Esophagus muscularis mucosa (tissue), 4 donors: ENCODE data around the gene H2AZ1. TPM values are rescaled to one million over a fixed set of nuclear protein-coding genes. Genes with fewer than 3 reads are reported as not detected.

Experiments
- DNase-seq: peaks from one replicate; pipeline ENCODE4 v3.0.0-alpha.2; 2017; ENCODE audit errors: extremely low spot score
- H3K27ac ChIP-seq, 4 donors: fragments of 200-600 bp; sonication (generic); replicated peaks in 1 of 4; 1 replicate in 3 of 4; 2 replicates in 1 of 4; pipeline ENCODE4 v1.5.1; 2016 to 2019; ENCODE audit warnings: mild to moderate bottlenecking in 1 of 4
- H3K27me3 ChIP-seq, 4 donors: fragments of 200-600 bp; sonication (generic); one replicate each; pipeline versions ENCODE4 v1.5.1 to v1.6.0; 2016 to 2019
- H3K36me3 ChIP-seq, 4 donors: fragments of 200-600 bp; sonication (generic); one replicate each; pipeline ENCODE4 v1.5.1; 2016 to 2019
- H3K4me1 ChIP-seq, 4 donors: fragments of 200-600 bp; sonication (generic); one replicate each; pipeline ENCODE4 v1.5.1; 2016 to 2019
- H3K4me3 ChIP-seq, 4 donors: fragments of 200-600 bp; sonication (generic); 1 replicate in 2 of 4; 2 replicates in 2 of 4; pipeline ENCODE4 v1.5.1; 2016 to 2019; ENCODE audit warnings: mild to moderate bottlenecking in 4 of 4, moderate library complexity in 1 of 4
- H3K9me3 ChIP-seq, 4 donors: fragments of 200-600 bp; sonication (generic); 1 replicate in 3 of 4; 2 replicates in 1 of 4; pipeline ENCODE4 v1.5.1; 2016 to 2019
- CTCF ChIP-seq, 3 experiments: fragments of 200-600 bp in 2 of 3; fragments of 450-650 bp in 1 of 3; sonication (generic) in 2 of 3; IDR thresholded peaks; one replicate each; pipeline ENCODE4 v1.5.1; 2017 to 2019; ENCODE audit warnings: antibody characterized with exemption in 3 of 3, mild to moderate bottlenecking in 2 of 3, moderate library complexity in 1 of 3
- EP300 ChIP-seq: sonication (generic); formaldehyde crosslinking; IDR thresholded peaks from one replicate; pipeline ENCODE4 v1.6.1; 2017; ENCODE audit warnings: antibody characterized with exemption
- POLR2A ChIP-seq: fragments of 450-650 bp; IDR thresholded peaks from one replicate; pipeline ENCODE4 v1.6.1; 2017; ENCODE audit warnings: antibody characterized with exemption, moderate library complexity, mild to moderate bottlenecking, low read depth
- POLR2AphosphoS5 ChIP-seq, 2 donors: sonication (generic); formaldehyde crosslinking; IDR thresholded peaks; one replicate each; pipeline ENCODE4 v1.6.1; 2017; ENCODE audit warnings: antibody characterized with exemption in 2 of 2
- WGBS: methylation state at CpG from one replicate; pipeline ENCODE4 v1.1.5; 2018; 5-methylcytosine and 5-hydroxymethylcytosine counted together
- intact Hi-C: fragments of 100-400 bp; cut with DNase I; formaldehyde crosslinking; loops from one replicate; pipeline ENCODE4 v1.15.1; 2023
- total RNA-seq, 4 donors: library from RNA; depleted of rRNA; stranded (reverse); fragments of >200 nt; gene quantifications; one replicate each; pipeline versions ENCODE4 v1.1.0 to v1.2.1, GENCODE V29; 2016

The H2AZ1 gene
- 100 to 1,000 TPM; 173 to 247 (median 195) TPM for total RNA-seq

GRCh38 chr4:99949999-99950912, at the start of gene H2AZ1:
Gene H2AZ1, minus strand, starts transcription at chr4:99950275. Its CDS starts 105 bp downstream, at chr4:99950170.
- Histone ChIP-seq H3K9me3 (no peaks in the 10 kb centered on the region), H3K36me3 (peaks cover 0 to 8% (median 2%) of the 10 kb centered on the region in 4 donors), H3K27me3 (no peaks in the 10 kb centered on the region), H3K4me3 (peak within 1 kb of the TSS; percentile 89 to 94 (median 90)), H3K27ac (peak within 1 kb of the TSS; percentile 93 to 98 (median 97)), H3K4me1 (peaks cover 35 to 41% (median 36%) of the 10 kb centered on the region in 4 donors)
- intact Hi-C loops = loop anchor here (2.0 to 10.0 kb wide), 3 partner anchors 133 to 387 kb away; partner anchors contain the start of gene DAPP1
- peak; percentile 100 for DNase-seq
- no peak for TF ChIP-seq CTCF (IDR thresholded peaks at IDR 0.05)
- TF ChIP-seq POLR2A = peak; percentile 91
- no peak for TF ChIP-seq EP300
- peak; percentile 97 to 99 for TF ChIP-seq POLR2AphosphoS5 (IDR thresholded peaks at IDR 0.05)
- under 1% methylated on average over 60 of the region's 76 CpGs for WGBS

GRCh38 chr4:99998062-99998867, 48.2 kb upstream of the H2AZ1 start:
- intact Hi-C loops = no loop called here
- no peak for DNase-seq
- Histone ChIP-seq H3K4me3 (no peak overlapping the region), H3K27me3 (no peaks in the 10 kb centered on the region), H3K36me3 (no peaks in the 10 kb centered on the region), H3K9me3 (no peaks in the 10 kb centered on the region), H3K27ac (no peak overlapping the region), H3K4me1 (no peaks in the 10 kb centered on the region)
- WGBS = 62% methylated on average over 2 of the region's 2 CpGs
- TF ChIP-seq POLR2AphosphoS5 (IDR thresholded peaks at IDR 0.05) (no peak), CTCF (IDR thresholded peaks at IDR 0.05) (peak in 2 of 3 experiments; percentile 16 to 23)

GRCh38 chr4:99991741-99992140, 41.7 kb upstream of the H2AZ1 start:
- no peaks in the 10 kb centered on the region for H3K36me3 ChIP-seq
- TF ChIP-seq POLR2A = no peak
- no peak for TF ChIP-seq CTCF (IDR thresholded peaks at IDR 0.05)
- no peak for TF ChIP-seq POLR2AphosphoS5 (IDR thresholded peaks at IDR 0.05)
- no peak for TF ChIP-seq EP300
- WGBS = 30% methylated on average over 3 of the region's 3 CpGs
- H3K4me3 ChIP-seq = no peak overlapping the region
- H3K27ac ChIP-seq = no peak overlapping the region
- no peak for DNase-seq
- no peaks in the 10 kb centered on the region for H3K4me1 ChIP-seq
- H3K9me3 ChIP-seq = no peaks in the 10 kb centered on the region
- H3K27me3 ChIP-seq = peaks cover 0 to 3% (median 0%) of the 10 kb centered on the region in 4 donors
- intact Hi-C loops = no loop called here

GRCh38 chr4:99987681-99988080, 37.6 kb upstream of the H2AZ1 start:
- TF ChIP-seq POLR2A = no peak
- TF ChIP-seq EP300 = no peak
- no peak for TF ChIP-seq CTCF (IDR thresholded peaks at IDR 0.05)
- TF ChIP-seq POLR2AphosphoS5 (IDR thresholded peaks at IDR 0.05) = no peak
- Histone ChIP-seq H3K4me3 (no peak overlapping the region), H3K27ac (no peak overlapping the region), H3K4me1 (no peaks in the 10 kb centered on the region), H3K36me3 (no peaks in the 10 kb centered on the region), H3K27me3 (peaks cover 0 to 3% (median 0%) of the 10 kb centered on the region in 4 donors), H3K9me3 (no peaks in the 10 kb centered on the region)
- DNase-seq = no peak
- intact Hi-C loops = no loop called here
